ENCODE data around the gene PFAS. TPM values are rescaled to one million over a fixed set of nuclear protein-coding genes. Genes with fewer than 3 reads are reported as not detected.
A peak's percentile ranks its signal among the peaks of the same experiment; 100 is the strongest.
"Not testable (repeated sequence)": the region's sequence is repeated elsewhere in the genome, so short reads cannot be mapped to it uniquely, and the experiment has no call there.

PFAS gene
- total RNA-seq, 1 donor from 2014 or later, result 121 TPM

GRCh38 chr17:8243827-8244226 lies 5.3 kb upstream of the PFAS start:
- CTCF ChIA-PET, result no interaction called here
- H3K4me3 Mint-ChIP-seq, result no peak overlapping the region
- intact Hi-C loops (cut with micrococcal nuclease), result no loop called here
- TF ChIP-seq CTCF (IDR thresholded peaks at IDR 0.05), result no peak
- POLR2A ChIA-PET, result interaction anchor here (1.2 to 7.4 kb wide), 3 partner anchors 19 to 105 kb away, joined by 3 to 413 read pairs (median 122); no protein-coding TSS in a partner anchor
- no peak for ATAC-seq (ENCODE audit: low read depth)
- H3K9me3 Mint-ChIP-seq, result no peaks in the 10 kb centered on the region
- H3K36me3 Mint-ChIP-seq (ENCODE audit: low read depth), result peaks cover 64% of the 10 kb centered on the region
- no peak for DNase-seq
- H3K27me3 Mint-ChIP-seq, result no peaks in the 10 kb centered on the region
- H3K27ac Mint-ChIP-seq, result peak overlapping the region; percentile 53
- H3K4me1 Mint-ChIP-seq, result peaks cover 35% of the 10 kb centered on the region

GRCh38 chr17:8244768-8245167 lies 4.3 kb upstream of the PFAS start:
- CTCF ChIA-PET, result no interaction called here
- POLR2A ChIA-PET, result interaction anchor here (0.8 to 7.4 kb wide), 6 partner anchors 20 to 139 kb away, joined by 3 to 413 read pairs (median 4); partner anchors contain the start of genes BORCS6 and RANGRF
- H3K4me3 Mint-ChIP-seq, result no peak overlapping the region
- no peaks in the 10 kb centered on the region for H3K9me3 Mint-ChIP-seq
- H3K27ac Mint-ChIP-seq, result no peak overlapping the region
- no peak for TF ChIP-seq CTCF (IDR thresholded peaks at IDR 0.05)
- intact Hi-C loops (cut with micrococcal nuclease), result no loop called here
- no peak for DNase-seq
- peaks cover 62% of the 10 kb centered on the region for H3K36me3 Mint-ChIP-seq (ENCODE audit: low read depth)
- peaks cover 44% of the 10 kb centered on the region for H3K4me1 Mint-ChIP-seq
- H3K27me3 Mint-ChIP-seq, result no peaks in the 10 kb centered on the region
- no peak for ATAC-seq (ENCODE audit: low read depth)

- intact Hi-C loops (cut with micrococcal nuclease), result loop anchor here (1.0 to 2.0 kb wide), 6 partner anchors 38 to 406 kb away; partner anchors contain the start of genes RANGRF, RPL26 and SLC25A35
- Mint-ChIP-seq H3K27me3 (no peaks in the 10 kb centered on the region), H3K27ac (peak overlapping the region; percentile 99), H3K4me1 (peaks cover 39% of the 10 kb centered on the region), H3K36me3 (ENCODE audit: low read depth) (peaks cover 41% of the 10 kb centered on the region), H3K4me3 (peak overlapping the region; percentile 99), H3K9me3 (no peaks in the 10 kb centered on the region)
- ChIA-PET CTCF (interaction anchor here (0.6 to 1.4 kb wide), 5 partner anchors 28 to 134 kb away, joined by 3 to 4 read pairs (median 3); partner anchors contain the start of gene RANGRF), POLR2A (interaction anchor here (0.9 to 7.4 kb wide), 13 partner anchors 12 to 405 kb away, joined by 3 to 413 read pairs (median 20); partner anchors contain the start of genes AURKB, BORCS6, RANGRF and SLC25A35)
- no peak for ATAC-seq (ENCODE audit: low read depth)
- no peak for DNase-seq
- TF ChIP-seq CTCF (IDR thresholded peaks at IDR 0.05), result no peak
These were observed 772 bp downstream of the PFAS start for GRCh38 chr17:8249621-8250500.

GRCh38 chr17:8251411-8251810 lies 2.3 kb downstream of the PFAS start:
- ATAC-seq (ENCODE audit: low read depth); DNase-seq; intact Hi-C loops (cut with micrococcal nuclease); CTCF ChIA-PET; H3K27ac Mint-ChIP-seq; H3K9me3 Mint-ChIP-seq; H3K27me3 Mint-ChIP-seq; H3K4me3 Mint-ChIP-seq: not testable (repeated sequence)
- POLR2A ChIA-PET, result interaction anchor here (0.6 to 1.2 kb wide), 5 partner anchors 12 to 125 kb away, joined by 3 to 9 read pairs (median 4); partner anchors contain the start of gene RANGRF
- H3K36me3 Mint-ChIP-seq (ENCODE audit: low read depth), result peaks cover 46% of the 10 kb centered on the region
- peaks cover 27% of the 10 kb centered on the region for H3K4me1 Mint-ChIP-seq

- Mint-ChIP-seq H3K27ac (no peak overlapping the region), H3K4me3 (no peak overlapping the region), H3K27me3 (no peaks in the 10 kb centered on the region), H3K9me3 (no peaks in the 10 kb centered on the region), H3K4me1 (peaks cover 18% of the 10 kb centered on the region), H3K36me3 (ENCODE audit: low read depth) (peaks cover 54% of the 10 kb centered on the region)
- no peak for TF ChIP-seq CTCF (IDR thresholded peaks at IDR 0.05)
- intact Hi-C loops (cut with micrococcal nuclease), result no loop called here
- CTCF ChIA-PET, result no interaction called here
- DNase-seq, result no peak
- POLR2A ChIA-PET, result no interaction called here
- ATAC-seq (ENCODE audit: low read depth), result no peak
These were observed 4.7 kb downstream of the PFAS start for GRCh38 chr17:8253801-8254200.
